Nephron progenitor cell (in vitro differentiated cells): Measurements from ENCODE around the gene DNAH9.

Source experiments
- DNase-seq: peaks from one replicate; pipeline ENCODE4 v3.0.0; 2021
- H3K27ac Mint-ChIP-seq: 2 replicates; pipeline ENCODE4 v1.8.0; 2021; ENCODE audit warnings: mild to moderate bottlenecking, moderate library complexity, mixed read lengths
- H3K27me3 Mint-ChIP-seq: 2 replicates; pipeline ENCODE4 v1.8.0; 2021; ENCODE audit warnings: mild to moderate bottlenecking, low read depth, mixed read lengths; ENCODE audit not compliant: poor library complexity
- H3K36me3 Mint-ChIP-seq: 2 replicates; pipeline ENCODE4 v1.8.0; 2021; ENCODE audit warnings: low read depth, mixed read lengths
- H3K4me1 Mint-ChIP-seq: 2 replicates; pipeline ENCODE4 v1.8.0; 2021; ENCODE audit warnings: mixed read lengths
- H3K4me3 Mint-ChIP-seq: 2 replicates; pipeline ENCODE4 v1.8.0; 2021; ENCODE audit warnings: mild to moderate bottlenecking, moderate library complexity, mixed read lengths
- H3K9me3 Mint-ChIP-seq: 2 replicates; pipeline ENCODE4 v1.8.0; 2021; ENCODE audit warnings: mild to moderate bottlenecking, moderate library complexity, mixed read lengths
- CTCF ChIP-seq: fragments of 200-600 bp; sonication (generic); IDR thresholded peaks from 2 replicates; pipeline ENCODE4 v1.5.0; 2021; ENCODE audit warnings: antibody characterized with exemption

The DNAH9 gene

GRCh38 chr17:11999696-12000095, 401.4 kb downstream of the DNAH9 start:
- Mint-ChIP-seq H3K4me1 (peaks cover 21% of the 10 kb centered on the region), H3K9me3 (no peaks in the 10 kb centered on the region), H3K27me3 (peaks cover 4% of the 10 kb centered on the region), H3K36me3 (no peaks in the 10 kb centered on the region), H3K4me3 (no peak overlapping the region), H3K27ac (no peak overlapping the region)
- no peak for TF ChIP-seq CTCF
- no peak for DNase-seq

- H3K27me3 Mint-ChIP-seq = no peaks in the 10 kb centered on the region
- no peak overlapping the region for H3K27ac Mint-ChIP-seq
- DNase-seq = no peak
- no peaks in the 10 kb centered on the region for H3K36me3 Mint-ChIP-seq
- no peak for TF ChIP-seq CTCF
- H3K4me3 Mint-ChIP-seq = no peak overlapping the region
- H3K9me3 Mint-ChIP-seq = no peaks in the 10 kb centered on the region
- H3K4me1 Mint-ChIP-seq = no peaks in the 10 kb centered on the region
Measured at GRCh38 chr17:12007466-12007865, 409.2 kb downstream of the DNAH9 start.
